ENCODE data around the gene PMEPA1. TPM values are rescaled to one million over a fixed set of nuclear protein-coding genes. Genes with fewer than 3 reads are reported as not detected.

PMEPA1 gene, protein sequence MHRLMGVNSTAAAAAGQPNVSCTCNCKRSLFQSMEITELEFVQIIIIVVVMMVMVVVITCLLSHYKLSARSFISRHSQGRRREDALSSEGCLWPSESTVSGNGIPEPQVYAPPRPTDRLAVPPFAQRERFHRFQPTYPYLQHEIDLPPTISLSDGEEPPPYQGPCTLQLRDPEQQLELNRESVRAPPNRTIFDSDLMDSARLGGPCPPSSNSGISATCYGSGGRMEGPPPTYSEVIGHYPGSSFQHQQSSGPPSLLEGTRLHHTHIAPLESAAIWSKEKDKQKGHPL
- total RNA-seq = 10 to 100 TPM in 5 of 6 donors, 1 to 10 TPM in 1; 2.1 to 60.9 (median 17.6) TPM

DNA sequence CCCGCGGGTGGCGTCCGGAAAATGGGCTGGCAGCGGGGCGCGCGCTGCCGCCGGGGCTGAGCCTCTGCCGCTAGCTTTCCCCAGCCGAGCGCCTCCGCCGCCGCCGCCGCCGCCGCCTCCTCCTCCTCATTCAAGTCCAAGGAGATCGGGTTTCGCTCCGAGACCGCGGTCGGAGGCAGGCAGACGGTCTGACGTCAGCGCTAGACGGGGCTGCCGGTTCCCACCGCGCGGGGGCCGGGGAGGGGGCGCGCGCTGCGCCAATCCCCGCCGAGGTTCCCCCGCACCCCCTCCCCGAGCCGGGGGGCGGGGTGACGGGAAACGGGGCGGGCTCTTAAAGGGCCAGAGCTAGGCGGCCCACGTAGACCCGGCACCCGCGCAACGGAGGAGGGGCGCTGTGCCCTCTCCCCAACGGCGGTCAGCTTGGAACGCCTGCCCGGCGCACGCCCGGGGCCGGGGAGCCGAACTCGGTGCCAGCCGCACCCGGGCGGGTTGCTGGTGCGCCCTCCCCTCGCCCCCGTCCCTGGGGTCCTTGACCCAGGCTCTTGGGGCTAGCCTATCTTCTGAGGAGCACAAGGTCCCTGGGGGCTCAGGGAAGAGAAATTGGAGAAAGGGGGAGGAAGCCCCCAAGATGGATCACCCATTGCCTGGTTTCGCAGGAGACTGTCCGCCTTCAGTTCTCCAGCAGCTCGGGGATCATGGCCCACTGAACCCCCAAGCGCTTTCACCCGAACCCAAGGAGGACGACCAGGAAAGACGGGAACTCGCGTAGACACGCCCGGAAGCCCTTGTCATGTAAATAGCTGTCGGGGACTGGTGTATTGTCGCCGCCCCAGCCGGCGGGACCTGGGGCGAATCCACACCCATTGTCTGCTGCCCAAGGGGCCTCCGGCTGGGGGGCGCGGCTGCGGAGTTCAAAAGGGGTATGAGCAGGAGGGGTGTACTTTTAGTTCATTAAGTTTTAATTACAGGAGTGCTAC is at the start of gene PMEPA1:
TSS of gene PMEPA1 (minus strand) at position 193 of the 977 bp plus-strand sequence. CDS start 433 bp downstream, outside the sequence.
- DNase-seq (peak; percentile 95 to 99), ATAC-seq (ENCODE audit: low FRiP score in 2 of 2) (peak; percentile 93 to 94)
- no peaks in the 10 kb centered on the region for H3K27me3 ChIP-seq
- TF ChIP-seq POLR2AphosphoS5 (IDR thresholded peaks at IDR 0.05) (peak; percentile 67 to 91), POLR2A (IDR thresholded peaks at IDR 0.05) (peak in 3 of 4 donors; percentile 57 to 82 (median 73)), EP300 (IDR thresholded peaks at IDR 0.05) (peak in 1 of 4 donors; percentile 67)
- TF ChIP-seq, protein P1, sequence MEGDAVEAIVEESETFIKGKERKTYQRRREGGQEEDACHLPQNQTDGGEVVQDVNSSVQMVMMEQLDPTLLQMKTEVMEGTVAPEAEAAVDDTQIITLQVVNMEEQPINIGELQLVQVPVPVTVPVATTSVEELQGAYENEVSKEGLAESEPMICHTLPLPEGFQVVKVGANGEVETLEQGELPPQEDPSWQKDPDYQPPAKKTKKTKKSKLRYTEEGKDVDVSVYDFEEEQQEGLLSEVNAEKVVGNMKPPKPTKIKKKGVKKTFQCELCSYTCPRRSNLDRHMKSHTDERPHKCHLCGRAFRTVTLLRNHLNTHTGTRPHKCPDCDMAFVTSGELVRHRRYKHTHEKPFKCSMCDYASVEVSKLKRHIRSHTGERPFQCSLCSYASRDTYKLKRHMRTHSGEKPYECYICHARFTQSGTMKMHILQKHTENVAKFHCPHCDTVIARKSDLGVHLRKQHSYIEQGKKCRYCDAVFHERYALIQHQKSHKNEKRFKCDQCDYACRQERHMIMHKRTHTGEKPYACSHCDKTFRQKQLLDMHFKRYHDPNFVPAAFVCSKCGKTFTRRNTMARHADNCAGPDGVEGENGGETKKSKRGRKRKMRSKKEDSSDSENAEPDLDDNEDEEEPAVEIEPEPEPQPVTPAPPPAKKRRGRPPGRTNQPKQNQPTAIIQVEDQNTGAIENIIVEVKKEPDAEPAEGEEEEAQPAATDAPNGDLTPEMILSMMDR (IDR thresholded peaks at IDR 0.05) = peak in 4 of 6 experiments; percentile 28 to 46 (median 36)
- H3K36me3 ChIP-seq = no peaks in the 10 kb centered on the region
- peak within 1 kb of the TSS; percentile 88 to 95 (median 93) for H3K27ac ChIP-seq
- WGBS, 2 donors = 1% methylated on average over 9 to 50 of the region's 92 CpGs
- no peaks in the 10 kb centered on the region for H3K9me3 ChIP-seq
- H3K4me1 ChIP-seq = peaks cover 31 to 67% (median 46%) of the 10 kb centered on the region in 4 donors
- H3K4me3 ChIP-seq = peak within 1 kb of the TSS; percentile 63 to 88 (median 68)

DNA sequence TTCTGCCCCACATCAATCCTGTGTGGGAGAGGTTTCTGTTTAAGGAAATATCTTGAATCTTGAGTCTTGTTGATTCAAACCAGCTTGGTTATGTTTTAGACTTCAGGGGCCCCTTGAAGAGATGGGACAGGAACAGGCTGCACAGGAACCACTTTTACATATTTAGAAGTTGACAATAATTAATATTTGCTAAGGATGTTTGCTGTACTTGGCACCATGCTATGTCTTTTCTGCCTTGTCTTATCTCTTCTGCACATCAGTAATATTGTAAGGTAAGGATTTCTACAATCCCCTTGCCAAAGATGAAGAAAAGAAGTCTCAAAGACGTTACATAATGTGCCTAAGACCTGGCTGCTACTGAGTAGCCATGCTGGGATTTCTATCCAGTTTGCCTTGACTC is 48.0 kb upstream of the PMEPA1 start:
- 47 to 48% methylated on average over 1 of the region's 1 CpG for WGBS, 2 donors
- H3K27ac ChIP-seq = no peak overlapping the region
- ATAC-seq (ENCODE audit: low FRiP score in 2 of 2) = no peak

DNA sequence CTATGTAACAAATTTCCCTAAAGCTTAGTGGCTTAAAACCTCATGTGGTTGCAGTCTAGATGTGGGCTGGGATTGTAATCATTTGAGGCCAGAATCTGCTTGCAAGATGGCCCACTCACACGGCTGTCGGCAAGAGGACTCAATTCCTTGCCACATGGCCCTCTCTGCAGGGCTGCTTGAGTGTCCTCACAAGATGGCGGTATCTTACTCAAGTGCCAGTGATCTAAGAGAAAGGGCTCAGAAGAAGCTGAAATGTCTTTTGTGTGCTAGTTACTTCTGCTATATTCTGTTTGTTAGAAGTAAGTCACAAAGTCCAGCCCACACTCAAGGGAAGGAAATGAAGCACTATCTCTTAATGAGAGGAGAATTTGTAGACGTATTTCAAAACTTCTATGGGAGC is 47.1 kb upstream of the PMEPA1 start:
- Histone ChIP-seq H3K27me3 (no peaks in the 10 kb centered on the region), H3K4me1 (no peaks in the 10 kb centered on the region), H3K27ac (no peak overlapping the region), H3K9me3 (no peaks in the 10 kb centered on the region), H3K36me3 (no peaks in the 10 kb centered on the region), H3K4me3 (no peak overlapping the region)
- DNase-seq = no peak
- WGBS, 2 donors = 95% methylated on average over 4 of the region's 4 CpGs
- no peak for TF ChIP-seq POLR2AphosphoS5 (IDR thresholded peaks at IDR 0.05)
- no peak for TF ChIP-seq EP300 (IDR thresholded peaks at IDR 0.05)
- TF ChIP-seq, protein P1 (IDR thresholded peaks at IDR 0.05) = no peak
- TF ChIP-seq POLR2A (IDR thresholded peaks at IDR 0.05) = no peak
- no peak for ATAC-seq (ENCODE audit: low FRiP score in 2 of 2)

More for the DNA sequence above, 48.0 kb upstream of the PMEPA1 start:
- TF ChIP-seq, protein P1 (IDR thresholded peaks at IDR 0.05) = no peak
- TF ChIP-seq POLR2AphosphoS5 (IDR thresholded peaks at IDR 0.05) (no peak), EP300 (IDR thresholded peaks at IDR 0.05) (no peak), POLR2A (IDR thresholded peaks at IDR 0.05) (no peak)
- DNase-seq = no peak
- Histone ChIP-seq H3K36me3 (no peaks in the 10 kb centered on the region), H3K9me3 (no peaks in the 10 kb centered on the region), H3K27me3 (no peaks in the 10 kb centered on the region), H3K4me1 (no peaks in the 10 kb centered on the region), H3K4me3 (no peak overlapping the region)

DNA sequence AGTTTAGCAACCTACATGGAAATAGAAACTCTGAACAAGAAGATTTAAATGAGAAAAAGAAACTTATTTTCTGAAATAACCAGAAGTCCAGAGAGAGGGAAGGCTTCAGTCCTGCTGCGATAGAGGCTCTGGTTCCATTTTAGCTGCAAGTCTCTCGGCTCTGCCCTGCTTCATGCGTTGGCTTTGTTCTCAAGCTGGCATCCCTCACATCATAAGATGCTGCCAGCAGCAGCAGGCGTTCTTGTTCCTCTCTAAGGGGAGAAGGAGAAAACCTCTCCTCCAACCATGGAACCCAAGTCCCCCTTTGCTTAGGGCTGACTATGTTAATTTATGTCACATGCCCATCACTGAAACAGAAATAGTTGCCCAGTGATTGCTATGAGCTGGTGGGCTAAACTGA is 46.4 kb upstream of the PMEPA1 start:
- no peaks in the 10 kb centered on the region for H3K9me3 ChIP-seq
- ATAC-seq (ENCODE audit: low FRiP score in 2 of 2) (no peak), DNase-seq (no peak)
- TF ChIP-seq, protein P1 (IDR thresholded peaks at IDR 0.05) = no peak
- TF ChIP-seq POLR2A (IDR thresholded peaks at IDR 0.05) = no peak
- TF ChIP-seq EP300 (IDR thresholded peaks at IDR 0.05) = no peak
- no peak for TF ChIP-seq POLR2AphosphoS5 (IDR thresholded peaks at IDR 0.05)
- no peaks in the 10 kb centered on the region for H3K36me3 ChIP-seq
- H3K27ac ChIP-seq = no peak overlapping the region
- no peak overlapping the region for H3K4me3 ChIP-seq
- H3K27me3 ChIP-seq = no peaks in the 10 kb centered on the region
- WGBS, 2 donors = 95% methylated on average over 4 of the region's 4 CpGs
- H3K4me1 ChIP-seq = no peaks in the 10 kb centered on the region
